Measurements from ENCODE around the gene PRPF19. TPM values are rescaled to one million over a fixed set of nuclear protein-coding genes. Genes with fewer than 3 reads are reported as not detected.

Gene PRPF19
- total RNA-seq, 1 experiment from 2014 or later: 97.3 TPM

DNA sequence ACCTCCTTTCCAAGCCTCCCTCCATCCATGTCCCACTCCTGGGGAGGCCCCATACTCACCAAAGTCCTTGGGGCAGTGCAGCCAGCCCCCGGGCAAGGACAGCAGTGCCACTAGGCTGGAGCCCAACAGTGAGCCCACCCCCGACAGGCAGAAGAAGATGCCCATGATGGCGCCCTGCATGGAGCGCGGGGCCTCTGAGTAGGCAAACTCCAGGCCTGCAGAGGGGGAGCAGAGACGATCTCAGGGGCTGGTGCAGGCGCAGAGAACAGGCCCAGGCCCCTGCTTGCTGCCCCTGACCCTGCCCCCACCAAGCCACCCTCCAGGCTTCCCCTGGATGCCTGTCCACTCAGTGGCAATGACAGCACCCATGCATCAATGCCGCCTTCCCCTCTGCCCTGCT lies 31.4 kb upstream of the PRPF19 start:
- DNase-seq (ENCODE audit: low read depth): no peak

DNA sequence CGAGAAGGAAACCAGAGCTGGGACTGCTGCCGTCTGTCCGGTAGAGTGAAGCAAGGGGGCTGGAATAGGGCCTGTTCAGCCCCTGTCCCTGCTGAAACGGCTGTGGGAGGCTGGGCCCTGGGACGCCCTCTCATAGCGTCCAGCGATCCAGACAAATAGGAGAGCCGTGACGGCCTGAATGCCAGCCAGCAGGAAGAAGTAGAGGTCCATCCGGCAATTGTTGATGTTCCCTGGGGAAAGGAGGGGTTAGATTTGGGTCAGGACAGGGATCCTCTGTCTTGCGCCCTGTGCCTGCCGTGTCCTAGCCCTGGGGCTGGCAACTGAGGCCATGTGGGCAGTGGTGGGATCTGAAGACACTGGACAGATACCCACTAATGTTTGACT lies 30.8 kb upstream of the PRPF19 start:
- DNase-seq (ENCODE audit: low read depth): no peak

DNA sequence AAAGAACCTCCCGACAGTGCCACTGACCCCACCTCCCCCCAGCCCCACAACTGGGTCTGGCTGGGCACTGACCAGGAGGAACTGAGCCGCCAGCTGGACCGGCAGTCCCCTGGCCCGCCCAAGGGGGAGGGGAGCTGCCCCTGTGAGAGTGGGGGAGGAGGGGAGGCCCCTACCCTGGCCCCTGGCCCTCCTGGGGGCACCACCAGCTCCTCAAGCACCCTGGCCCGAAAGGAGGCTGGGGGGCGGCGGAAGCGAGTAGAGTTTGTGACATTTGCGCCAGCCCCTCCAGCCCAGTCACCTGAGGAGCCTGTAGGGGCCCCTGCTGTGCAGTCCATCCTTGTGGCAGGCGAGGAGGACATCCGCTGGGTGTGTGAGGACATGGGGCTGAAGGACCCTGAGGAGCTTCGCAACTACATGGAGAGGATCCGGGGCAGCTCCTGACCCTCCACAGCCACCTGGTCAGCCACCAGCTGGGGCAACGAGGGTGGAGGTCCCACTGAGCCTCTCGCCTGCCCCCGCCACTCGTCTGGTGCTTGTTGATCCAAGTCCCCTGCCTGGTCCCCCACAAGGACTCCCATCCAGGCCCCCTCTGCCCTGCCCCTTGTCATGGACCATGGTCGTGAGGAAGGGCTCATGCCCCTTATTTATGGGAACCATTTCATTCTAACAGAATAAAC lies 30.2 kb upstream of the PRPF19 start:
- DNase-seq (ENCODE audit: low read depth): no peak

DNA sequence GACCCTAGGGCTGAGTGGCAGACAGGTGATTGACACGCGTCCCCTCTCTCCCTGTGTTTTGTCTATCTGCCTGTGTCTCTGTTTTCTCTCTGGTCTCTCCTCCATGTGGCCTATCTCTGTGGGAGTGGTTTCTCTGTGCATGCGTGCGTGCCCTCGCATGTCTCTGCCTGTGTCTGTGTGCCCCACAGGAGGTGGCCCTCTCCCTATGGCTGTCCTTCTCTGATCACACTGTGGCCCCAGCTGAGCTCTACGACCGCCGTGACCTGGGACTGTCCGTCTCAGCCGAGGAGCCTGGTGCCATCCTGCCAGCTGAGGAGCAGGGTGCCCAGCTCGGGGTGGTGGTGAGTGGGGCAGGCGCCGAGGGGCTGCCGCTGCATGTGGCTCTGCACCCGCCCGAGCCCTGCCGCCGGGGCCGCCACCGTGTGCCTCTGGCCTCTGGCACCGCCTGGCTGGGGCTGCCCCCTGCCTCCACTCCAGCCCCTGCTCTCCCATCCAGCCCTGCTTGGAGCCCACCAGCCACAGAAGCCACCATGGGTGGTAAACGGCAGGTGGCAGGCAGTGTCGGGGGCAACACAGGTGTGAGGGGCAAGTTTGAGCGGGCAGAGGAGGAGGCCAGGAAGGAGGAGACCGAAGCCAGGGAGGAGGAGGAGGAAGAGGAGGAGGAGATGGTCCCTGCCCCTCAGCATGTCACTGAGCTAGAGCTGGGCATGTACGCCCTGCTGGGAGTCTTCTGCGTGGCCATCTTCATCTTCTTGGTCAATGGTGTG lies 29.5 kb upstream of the PRPF19 start:
- no peak for DNase-seq (ENCODE audit: low read depth)

DNA sequence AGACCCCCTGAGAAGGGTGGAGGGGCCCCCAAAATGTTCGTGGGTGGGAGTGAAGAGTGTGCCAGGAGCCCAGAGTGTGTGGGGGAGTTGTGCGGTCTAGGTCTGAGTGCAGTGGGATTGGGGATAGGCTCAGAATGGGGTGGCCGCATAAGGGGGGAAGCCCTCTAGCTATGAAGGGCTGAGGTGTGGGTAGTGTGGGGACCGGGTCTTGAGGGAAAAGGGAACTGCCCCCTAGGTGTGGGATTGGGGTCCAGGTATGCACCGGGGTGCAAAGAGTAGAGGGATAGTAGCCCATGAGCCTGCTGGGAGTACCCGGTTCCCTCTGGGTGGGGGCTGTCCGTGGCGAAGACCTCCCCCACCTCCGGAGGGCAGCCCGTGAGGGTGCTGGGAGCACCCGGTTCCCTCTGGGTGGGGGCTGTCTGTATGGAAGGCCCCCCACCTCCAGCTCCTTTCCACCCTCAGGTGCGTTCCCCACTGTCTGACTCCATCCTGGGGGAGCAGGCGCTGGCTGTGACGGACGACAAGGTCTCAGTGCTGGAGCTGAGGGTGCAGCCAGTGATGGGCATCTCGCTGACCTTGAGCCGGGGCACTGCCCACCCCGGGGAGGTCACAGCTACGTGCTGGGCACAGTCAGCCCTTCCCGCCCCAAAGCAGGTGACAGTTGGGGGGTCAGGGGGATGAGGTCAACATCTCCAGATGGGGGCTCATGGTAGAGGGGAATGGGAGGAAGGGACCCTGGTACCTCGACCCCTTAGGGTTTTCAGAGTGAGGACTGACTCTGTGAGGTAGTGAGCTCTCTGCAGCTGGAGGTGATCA lies 28.6 kb upstream of the PRPF19 start:
- DNase-seq (ENCODE audit: low read depth): no peak

DNA sequence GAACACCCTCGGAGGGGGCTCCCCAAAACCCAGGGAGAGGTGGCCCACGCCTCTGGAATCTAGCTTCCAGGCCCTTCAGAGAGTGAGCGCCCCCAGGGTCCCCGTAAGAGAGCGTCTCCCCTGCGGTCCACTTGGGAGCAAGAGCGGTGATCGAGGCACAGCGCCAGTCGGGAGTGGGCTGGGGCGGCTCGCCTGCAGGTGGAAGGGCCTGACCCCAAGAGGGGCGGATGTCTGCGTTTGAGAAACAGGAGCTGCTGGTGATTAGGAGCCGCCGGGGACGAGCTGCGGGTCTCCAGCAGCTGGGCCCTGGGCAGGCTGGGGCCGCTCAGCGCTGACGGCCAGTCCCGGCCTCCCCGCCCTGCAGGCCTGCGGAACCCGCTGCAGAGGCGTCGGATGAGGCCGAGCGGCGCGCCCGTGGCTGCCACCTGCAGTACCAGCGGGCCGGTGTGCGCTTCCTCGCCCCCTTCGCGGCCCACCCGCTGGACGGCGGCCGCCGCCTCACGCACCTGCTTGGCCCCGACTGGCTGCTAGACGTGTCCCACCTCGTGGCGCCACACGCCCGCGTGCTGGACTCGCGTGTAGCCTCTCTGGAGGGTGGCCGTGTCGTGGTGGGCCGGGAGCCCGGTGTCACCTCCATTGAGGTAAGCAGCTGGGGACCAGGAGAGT lies 27.9 kb upstream of the PRPF19 start:
- DNase-seq (ENCODE audit: low read depth): no peak

DNA sequence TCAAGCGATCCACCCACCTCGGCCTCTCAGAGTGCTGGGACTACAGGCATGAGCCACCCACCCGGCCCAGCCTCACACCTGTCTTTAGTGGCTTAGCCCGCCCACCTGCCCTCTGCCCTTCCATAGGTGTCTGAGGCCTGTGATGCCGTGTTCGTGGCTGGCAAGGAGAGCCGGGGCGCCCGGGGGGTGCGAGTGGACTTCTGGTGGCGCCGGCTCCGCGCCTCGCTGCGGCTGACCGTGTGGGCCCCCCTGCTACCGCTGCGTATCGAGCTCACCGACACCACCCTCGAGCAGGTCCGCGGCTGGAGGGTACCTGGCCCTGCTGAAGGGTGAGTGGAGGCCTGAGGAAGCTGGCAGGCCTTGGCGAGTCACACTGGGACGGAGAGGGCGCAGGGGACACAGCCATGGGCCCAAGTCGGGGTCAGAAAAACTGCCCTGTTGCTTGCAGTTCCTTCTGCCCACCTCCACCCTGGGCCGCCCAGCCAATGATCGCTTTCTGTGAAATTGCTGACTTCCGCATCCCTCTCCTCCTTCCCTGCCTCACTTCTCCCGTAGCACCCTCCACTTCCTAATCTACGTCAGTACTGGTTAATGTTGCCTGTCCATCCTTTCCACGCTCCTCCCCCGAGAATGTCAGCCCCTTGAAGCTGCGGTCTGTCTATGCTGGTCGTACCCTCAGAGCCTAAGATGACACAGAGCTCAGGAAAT lies 27.2 kb upstream of the PRPF19 start:
- no peak for DNase-seq (ENCODE audit: low read depth)

DNA sequence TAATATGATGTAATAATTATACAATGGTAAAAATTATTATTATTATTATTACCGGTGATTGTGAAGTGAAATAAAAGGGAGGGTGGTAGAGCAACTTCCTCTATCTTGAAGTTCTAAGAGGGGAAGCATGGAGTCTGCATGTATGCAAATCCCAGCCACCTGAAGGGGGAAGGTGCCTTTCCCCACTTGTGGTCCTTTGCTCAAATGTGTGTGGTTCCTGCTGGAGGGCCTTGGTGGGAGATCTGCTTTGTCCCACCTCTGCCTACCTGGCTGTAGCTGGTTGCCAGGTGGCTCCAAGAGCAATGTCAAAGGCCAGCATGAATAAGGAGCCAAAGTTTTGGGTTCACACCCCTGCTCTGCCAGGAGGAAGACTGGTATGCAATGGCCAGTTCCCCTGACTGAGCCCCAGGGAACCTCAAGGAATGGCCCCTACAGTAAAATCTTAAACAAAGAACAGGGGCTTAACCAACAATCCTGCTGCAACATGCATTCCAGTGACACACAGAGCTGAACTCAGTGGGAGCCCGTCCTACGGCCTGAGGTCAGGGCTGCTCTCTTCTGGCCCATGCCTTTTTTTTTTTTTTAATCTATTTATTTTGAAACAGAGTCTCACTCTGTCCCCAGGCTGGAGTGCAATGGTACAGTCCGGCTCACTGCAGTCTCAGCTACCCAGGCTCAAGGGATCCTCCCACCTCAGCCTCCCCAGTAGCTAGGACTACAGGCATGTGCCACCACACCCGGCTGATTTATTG lies 26.4 kb upstream of the PRPF19 start:
- no peak for DNase-seq (ENCODE audit: low read depth)

DNA sequence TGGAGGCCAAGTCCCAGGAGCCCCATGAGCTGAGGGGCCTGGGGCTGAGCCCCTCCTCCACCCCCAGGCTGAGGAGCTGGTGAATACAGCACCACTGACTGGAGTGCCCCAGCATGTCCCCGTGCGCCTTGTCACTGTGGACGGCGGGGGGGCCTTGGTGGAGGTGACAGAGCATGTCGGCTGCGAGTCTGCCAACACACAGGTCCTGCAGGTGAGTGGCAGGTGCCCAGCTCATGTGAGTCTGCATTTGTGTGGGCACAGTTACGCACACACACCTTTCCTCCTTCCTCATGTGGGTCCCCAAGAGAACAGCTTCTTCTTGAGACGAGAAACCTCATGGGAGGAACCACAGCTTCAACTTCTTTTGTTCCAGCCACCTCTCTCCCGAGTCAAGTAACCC lies 25.5 kb upstream of the PRPF19 start:
- no peak for DNase-seq (ENCODE audit: low read depth)

DNA sequence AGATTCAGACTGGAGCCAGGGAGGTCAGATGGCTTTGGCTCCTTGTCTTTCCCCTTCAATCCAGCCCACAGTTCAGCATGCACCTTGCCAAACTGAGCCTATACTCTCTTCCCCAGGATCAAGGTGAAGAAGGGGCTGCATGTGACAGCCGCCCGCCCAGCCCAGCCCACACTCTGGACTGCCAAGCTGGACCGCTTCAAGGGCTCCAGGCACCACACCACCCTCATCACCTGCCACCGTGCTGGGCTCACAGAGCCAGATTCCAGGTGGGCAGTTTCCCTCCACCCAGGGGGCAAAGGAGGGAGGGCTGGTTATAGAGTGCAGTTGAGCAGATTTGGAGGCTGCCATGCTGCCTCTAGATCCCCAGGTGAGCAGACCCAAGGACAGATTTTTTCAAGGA lies 24.0 kb upstream of the PRPF19 start:
- no peak for DNase-seq (ENCODE audit: low read depth)

DNA sequence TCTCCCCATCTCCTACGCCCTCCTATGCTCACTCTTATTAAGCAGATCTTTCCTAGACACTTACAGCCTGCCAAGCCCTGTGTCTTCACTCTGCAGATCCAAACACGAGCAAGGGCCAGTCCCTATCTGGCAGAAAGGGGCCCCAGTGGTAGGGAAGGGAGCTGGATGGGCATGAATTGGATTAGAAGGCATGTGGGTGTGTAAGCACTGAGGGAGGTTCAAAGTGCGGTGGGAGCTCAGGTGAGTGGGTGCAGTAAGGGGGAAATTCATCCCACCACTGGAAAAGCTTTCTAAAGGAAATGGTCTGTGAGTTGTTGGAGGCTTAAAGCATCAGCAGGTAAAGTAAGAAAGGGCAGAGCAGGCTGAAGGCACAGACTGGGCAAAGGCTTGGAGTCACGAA lies 23.4 kb upstream of the PRPF19 start:
- no peak for DNase-seq (ENCODE audit: low read depth)

DNA sequence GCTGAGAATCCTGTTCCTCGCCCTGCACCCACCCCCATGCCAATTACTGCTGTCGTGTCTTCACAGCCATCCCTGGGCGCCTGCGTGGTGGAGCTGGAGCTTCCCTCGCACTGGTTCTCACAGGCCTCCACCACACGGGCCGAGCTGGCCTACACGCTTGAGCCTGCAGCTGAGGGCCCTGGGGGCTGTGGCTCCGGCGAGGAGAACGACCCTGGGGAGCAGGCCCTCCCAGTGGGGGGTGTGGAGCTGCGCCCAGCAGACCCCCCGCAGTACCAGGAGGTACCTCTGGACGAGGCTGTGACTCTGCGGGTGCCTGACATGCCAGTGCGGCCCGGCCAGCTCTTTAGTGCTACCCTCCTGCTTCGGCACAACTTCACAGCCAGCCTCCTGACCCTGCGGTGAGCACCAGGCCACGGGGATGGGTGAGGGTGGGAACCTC lies 22.2 kb upstream of the PRPF19 start:
- no peak for DNase-seq (ENCODE audit: low read depth)

DNA sequence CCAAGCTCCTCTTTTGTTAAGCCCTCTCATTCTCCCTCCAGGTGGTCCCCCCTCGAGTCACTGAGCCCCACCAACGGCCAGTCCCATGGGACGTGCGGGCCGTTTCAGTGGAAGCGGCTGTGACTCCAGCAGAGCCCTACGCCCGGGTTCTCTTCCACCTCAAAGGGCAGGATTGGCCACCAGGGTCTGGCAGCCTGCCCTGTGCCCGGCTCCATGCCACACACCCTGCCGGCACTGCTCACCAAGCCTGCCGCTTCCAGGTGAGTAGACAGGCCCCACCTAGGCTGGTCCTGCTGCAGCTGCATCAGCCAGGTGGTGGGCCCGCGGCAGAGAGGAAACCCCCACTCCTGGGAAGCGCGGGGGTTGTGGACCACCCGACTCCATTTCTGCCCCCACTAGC lies 21.2 kb upstream of the PRPF19 start:
- DNase-seq (ENCODE audit: low read depth): no peak

DNA sequence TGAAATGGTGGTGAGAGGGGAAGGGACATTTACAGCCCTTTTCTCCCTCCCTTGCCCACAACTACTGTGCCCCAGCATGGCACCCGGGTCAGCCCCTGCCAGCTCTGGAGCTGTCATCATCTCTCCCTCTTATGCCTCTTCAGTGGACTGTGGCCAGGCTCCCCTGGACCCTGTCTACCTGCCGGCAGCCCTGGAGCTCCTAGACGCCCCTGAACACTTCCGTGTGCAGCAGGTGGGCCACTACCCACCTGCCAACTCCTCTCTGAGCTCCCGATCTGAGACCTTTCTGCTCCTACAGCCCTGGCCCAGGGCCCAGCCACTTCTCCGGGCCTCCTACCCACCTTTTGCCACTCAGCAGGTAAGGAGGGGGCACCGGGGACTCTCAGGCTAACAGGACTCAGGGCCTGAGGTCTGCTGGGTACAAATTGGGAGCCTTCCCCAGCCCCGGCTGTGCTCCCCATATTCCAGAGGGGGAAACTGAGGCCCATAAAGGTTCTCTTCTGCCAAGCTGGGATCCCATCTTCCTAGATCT lies 20.7 kb upstream of the PRPF19 start:
- DNase-seq (ENCODE audit: low read depth): no peak

DNA sequence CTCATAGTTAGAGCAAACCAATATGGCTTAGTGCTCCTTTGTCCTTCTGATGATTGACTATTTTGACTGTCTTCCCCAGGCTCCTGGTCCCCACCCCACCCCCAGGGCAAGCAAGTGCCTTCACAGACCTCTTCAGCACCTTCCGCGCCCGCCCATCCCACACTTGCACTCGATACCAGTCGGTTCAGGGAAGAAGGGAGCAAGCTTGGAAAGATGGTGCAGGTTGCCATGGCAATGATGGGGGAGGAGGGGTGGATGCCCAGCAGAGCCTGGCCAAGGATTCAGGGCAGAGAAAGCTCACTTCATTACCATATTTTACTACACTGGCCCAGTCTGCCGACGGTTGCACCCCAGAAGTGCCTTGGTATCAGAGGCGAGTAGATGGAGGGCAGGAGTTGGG lies 20.1 kb upstream of the PRPF19 start:
- DNase-seq (ENCODE audit: low read depth): no peak

DNA sequence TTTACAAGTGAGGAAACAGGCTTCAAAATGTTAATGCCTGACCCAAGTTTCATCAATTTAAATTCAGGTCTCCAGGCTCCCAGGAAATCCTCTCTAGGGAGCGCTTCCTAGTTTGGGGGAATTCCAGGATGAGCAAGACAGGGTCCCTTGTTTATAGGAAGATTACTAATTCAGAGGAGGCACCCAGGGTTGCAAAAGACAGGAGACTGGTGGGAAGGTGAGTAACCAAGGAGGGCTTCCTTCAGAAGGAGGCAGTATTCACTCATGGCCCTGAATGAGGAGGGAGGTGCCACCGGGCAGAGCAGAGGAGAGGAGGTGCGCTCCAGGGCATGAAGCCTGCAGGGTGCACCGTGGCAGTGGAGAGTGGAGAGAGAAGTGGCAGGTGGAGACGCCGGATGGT lies 19.5 kb upstream of the PRPF19 start:
- DNase-seq (ENCODE audit: low read depth): peak; percentile 29

DNA sequence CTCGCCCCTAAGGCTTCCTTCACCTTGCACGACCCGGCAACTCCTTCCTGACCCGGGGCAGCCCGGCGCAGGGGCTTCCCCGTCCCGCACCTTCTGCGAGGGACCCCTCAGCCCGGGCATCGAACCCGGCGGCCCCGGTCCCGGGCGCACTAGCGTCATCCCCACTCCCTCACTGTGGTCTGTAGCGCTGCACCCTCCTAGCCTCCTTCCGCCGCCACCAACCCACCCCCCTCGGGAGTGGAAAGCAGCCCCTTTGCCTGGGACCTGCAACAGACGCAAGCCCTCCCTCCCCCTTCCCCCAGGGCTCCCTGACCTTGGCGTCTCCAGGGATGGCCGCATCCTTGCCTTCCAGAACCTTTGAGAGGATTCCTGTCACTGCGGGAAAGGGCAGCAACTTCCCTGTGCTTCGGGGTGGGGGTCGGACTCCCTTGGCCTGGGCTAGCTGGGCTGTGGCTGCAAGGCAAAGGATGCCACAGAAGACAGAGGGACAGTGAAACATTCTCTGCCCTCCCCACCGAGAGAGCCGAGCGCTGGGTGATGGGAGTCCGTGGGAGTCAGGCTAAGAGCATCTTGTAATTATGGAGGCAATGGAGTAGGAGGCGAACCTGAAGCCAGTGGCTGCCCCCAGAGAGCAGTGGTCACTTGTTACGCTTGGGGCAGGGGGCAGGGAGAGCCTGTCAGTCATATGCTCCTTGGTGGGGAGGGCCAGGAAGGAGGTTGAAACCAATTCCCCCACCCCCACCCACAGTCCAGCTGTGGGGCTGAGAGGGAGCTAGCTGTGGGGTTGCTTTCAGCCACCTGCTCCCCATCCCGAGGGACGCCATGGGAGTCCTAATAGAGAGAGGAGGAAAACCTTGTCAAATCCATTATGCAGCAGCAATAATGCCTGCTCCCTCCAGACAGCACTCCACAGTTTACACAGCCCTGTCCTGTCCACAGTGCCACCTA lies 18.8 kb upstream of the PRPF19 start:
- no peak for DNase-seq (ENCODE audit: low read depth)

DNA sequence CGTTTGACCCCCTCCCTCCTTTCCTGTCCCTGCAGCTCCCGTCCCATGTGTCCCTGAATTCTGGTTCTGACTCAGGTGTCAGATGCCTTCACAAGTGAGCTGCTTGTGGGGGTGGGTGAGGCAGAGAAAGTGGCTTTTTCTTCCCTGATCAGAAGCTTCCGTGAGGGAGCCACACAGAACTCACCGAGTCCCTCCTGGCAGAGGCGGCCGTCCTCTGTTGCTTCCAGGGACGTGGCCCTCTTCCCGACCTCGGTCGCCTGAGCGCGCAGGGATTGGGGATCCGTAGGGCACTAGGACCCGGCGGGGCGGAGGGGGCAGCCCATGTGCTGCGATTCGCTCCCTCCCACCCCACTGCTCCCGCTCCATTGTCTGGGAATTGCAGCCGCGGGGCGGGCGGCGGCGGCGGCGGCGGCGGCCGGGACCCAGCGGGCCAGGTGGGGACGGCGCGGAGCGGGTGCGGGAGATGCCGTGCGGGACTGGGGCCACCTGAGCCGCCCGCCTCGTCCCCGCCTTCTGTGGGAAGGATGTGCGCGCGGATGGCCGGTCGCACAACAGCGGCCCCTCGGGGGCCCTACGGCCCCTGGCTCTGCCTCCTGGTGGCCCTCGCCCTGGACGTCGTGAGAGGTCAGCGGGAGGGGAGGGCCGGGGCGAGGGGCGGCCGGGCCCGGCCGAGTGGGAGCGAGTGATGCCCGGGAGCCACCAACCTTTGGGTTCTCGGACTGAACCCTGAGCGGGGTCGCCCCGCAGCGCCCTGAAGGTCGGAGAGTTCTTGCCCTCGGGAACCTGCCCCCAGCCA lies 17.9 kb upstream of the PRPF19 start, which contains the start of gene TMEM132A:
Gene TMEM132A (plus strand): TSS at position 351 of the 796 bp plus-strand sequence. CDS start 174 bp downstream, at position 525.
- peak; percentile 63 for DNase-seq (ENCODE audit: low read depth)
